ENCODE data around the gene INO80. TPM values are rescaled to one million over a fixed set of nuclear protein-coding genes. Genes with fewer than 3 reads are reported as not detected.

The INO80 gene
- total and polyA plus RNA-seq, 2 donors (not counting 1 experiment from before 2014, with no cell fraction given): 16.3 to 55.7 TPM

- no peak overlapping the region for H3K4me3 Mint-ChIP-seq
- POLR2A ChIA-PET: no interaction called here
- no peaks in the 10 kb centered on the region for H4K20me1 ChIP-seq (ENCODE audit: control insufficient read depth, insufficient read depth, low read length, poor library complexity, severe bottlenecking)
- no peaks in the 10 kb centered on the region for H3K9me3 ChIP-seq (ENCODE audit: control extremely low read depth in 1 of 3, control insufficient read depth in 2 of 3, insufficient read depth in 1 of 3, low read length in 2 of 3)
- no peak overlapping the region for H3K27ac ChIP-seq (ENCODE audit: low read length in 2 of 2)
- ATAC-seq (ENCODE audit: low read depth): no peak
- H3K4me3 ChIP-seq (ENCODE audit: control extremely low read depth in 1 of 5, extremely low read depth in 1 of 5, insufficient read depth in 1 of 5, low read depth in 2 of 5, low read length in 4 of 5): no peak overlapping the region
- no peak overlapping the region for H2AFZ ChIP-seq (ENCODE audit: insufficient read depth, low read depth, low read length, poor library complexity, severe bottlenecking)
- intact Hi-C loops (cut with micrococcal nuclease): no loop called here
- TF ChIP-seq CTCF (IDR thresholded peaks at IDR 0.05) (no peak), EZH2 (IDR thresholded peaks at IDR 0.05; ENCODE audit: borderline replicate concordance, insufficient read depth, low read depth, low read length, poor library complexity, severe bottlenecking) (no peak)
- peaks cover 24 to 83% of the 10 kb centered on the region in 2 experiments for H3K36me3 ChIP-seq (replicated peaks in 1 of 2; ENCODE audit: control extremely low read depth in 1 of 2, control insufficient read depth in 1 of 2, extremely low read depth in 1 of 2, insufficient read depth in 2 of 2, low read length in 1 of 2)
- CTCF ChIA-PET: no interaction called here
- no peaks in the 10 kb centered on the region for H3K79me2 ChIP-seq (ENCODE audit: control insufficient read depth, insufficient read depth, low read length)
- H3K4me1 Mint-ChIP-seq: no peaks in the 10 kb centered on the region
- H3K9me3 Mint-ChIP-seq (ENCODE audit: insufficient read depth): no peaks in the 10 kb centered on the region
- no peaks in the 10 kb centered on the region for H3K27me3 Mint-ChIP-seq
- no peak overlapping the region for H3K9ac ChIP-seq (ENCODE audit: low read length)
- no peak overlapping the region for H3K27ac Mint-ChIP-seq
- H3K4me1 ChIP-seq (ENCODE audit: control insufficient read depth in 2 of 2, insufficient read depth in 2 of 2, low read length in 2 of 2): no peaks in the 10 kb centered on the region
- H3K4me2 ChIP-seq (replicated peaks; ENCODE audit: low read depth, low read length, poor library complexity, severe bottlenecking): no peak overlapping the region
- DNase-seq: no peak
- no peaks in the 10 kb centered on the region for H3K27me3 ChIP-seq (replicated peaks in 1 of 4; ENCODE audit: control extremely low read depth in 1 of 4, control insufficient read depth in 3 of 4, insufficient read depth in 4 of 4, low read length in 3 of 4)
Observed at GRCh38 chr15:41048397-41048796, 67.7 kb downstream of the INO80 start.

- no peak overlapping the region for H3K4me3 ChIP-seq (ENCODE audit: control extremely low read depth in 1 of 5, extremely low read depth in 1 of 5, insufficient read depth in 1 of 5, low read depth in 2 of 5, low read length in 4 of 5)
- H3K4me1 ChIP-seq (ENCODE audit: control insufficient read depth in 2 of 2, insufficient read depth in 2 of 2, low read length in 2 of 2): no peaks in the 10 kb centered on the region
- H3K9me3 Mint-ChIP-seq (ENCODE audit: insufficient read depth): no peaks in the 10 kb centered on the region
- H2AFZ ChIP-seq (ENCODE audit: insufficient read depth, low read depth, low read length, poor library complexity, severe bottlenecking): no peak overlapping the region
- H3K79me2 ChIP-seq (ENCODE audit: control insufficient read depth, insufficient read depth, low read length): no peaks in the 10 kb centered on the region
- DNase-seq: no peak
- H3K4me1 Mint-ChIP-seq: no peaks in the 10 kb centered on the region
- ChIA-PET CTCF (no interaction called here), POLR2A (no interaction called here)
- H3K9ac ChIP-seq (ENCODE audit: low read length): no peak overlapping the region
- TF ChIP-seq CTCF (IDR thresholded peaks at IDR 0.05) (no peak), EZH2 (IDR thresholded peaks at IDR 0.05; ENCODE audit: borderline replicate concordance, insufficient read depth, low read depth, low read length, poor library complexity, severe bottlenecking) (no peak)
- H3K27me3 Mint-ChIP-seq: no peaks in the 10 kb centered on the region
- intact Hi-C loops (cut with micrococcal nuclease): no loop called here
- H3K36me3 ChIP-seq (replicated peaks in 1 of 2; ENCODE audit: control extremely low read depth in 1 of 2, control insufficient read depth in 1 of 2, extremely low read depth in 1 of 2, insufficient read depth in 2 of 2, low read length in 1 of 2): peaks cover 25 to 87% of the 10 kb centered on the region in 2 experiments
- H3K9me3 ChIP-seq (ENCODE audit: control extremely low read depth in 1 of 3, control insufficient read depth in 2 of 3, insufficient read depth in 1 of 3, low read length in 2 of 3): no peaks in the 10 kb centered on the region
- H3K27ac ChIP-seq (ENCODE audit: low read length in 2 of 2): no peak overlapping the region
- H4K20me1 ChIP-seq (ENCODE audit: control insufficient read depth, insufficient read depth, low read length, poor library complexity, severe bottlenecking): no peaks in the 10 kb centered on the region
- H3K4me3 Mint-ChIP-seq: no peak overlapping the region
- H3K4me2 ChIP-seq (replicated peaks; ENCODE audit: low read depth, low read length, poor library complexity, severe bottlenecking): no peak overlapping the region
- 100% methylated on average over 1 of the region's 1 CpG for WGBS (ENCODE audit: insufficient coverage)
- no peak for ATAC-seq (ENCODE audit: low read depth)
- no peaks in the 10 kb centered on the region for H3K27me3 ChIP-seq (replicated peaks in 1 of 4; ENCODE audit: control extremely low read depth in 1 of 4, control insufficient read depth in 3 of 4, insufficient read depth in 4 of 4, low read length in 3 of 4)
- H3K27ac Mint-ChIP-seq: no peak overlapping the region
Observed at GRCh38 chr15:41047474-41047873, 68.6 kb downstream of the INO80 start.

Data from B cell (primary cell).